NCI-H2107 treated with DMSO at 0.1 percent for 48 hours (cell line): ENCODE measurements around the gene MYBBP1A.

Experiments used
- DNase-seq: peaks from one replicate; lab custom pipeline; 2025; ENCODE audit not compliant: unreplicated experiment; lab: John Stamatoyannopoulos, UW

MYBBP1A gene

DNA sequence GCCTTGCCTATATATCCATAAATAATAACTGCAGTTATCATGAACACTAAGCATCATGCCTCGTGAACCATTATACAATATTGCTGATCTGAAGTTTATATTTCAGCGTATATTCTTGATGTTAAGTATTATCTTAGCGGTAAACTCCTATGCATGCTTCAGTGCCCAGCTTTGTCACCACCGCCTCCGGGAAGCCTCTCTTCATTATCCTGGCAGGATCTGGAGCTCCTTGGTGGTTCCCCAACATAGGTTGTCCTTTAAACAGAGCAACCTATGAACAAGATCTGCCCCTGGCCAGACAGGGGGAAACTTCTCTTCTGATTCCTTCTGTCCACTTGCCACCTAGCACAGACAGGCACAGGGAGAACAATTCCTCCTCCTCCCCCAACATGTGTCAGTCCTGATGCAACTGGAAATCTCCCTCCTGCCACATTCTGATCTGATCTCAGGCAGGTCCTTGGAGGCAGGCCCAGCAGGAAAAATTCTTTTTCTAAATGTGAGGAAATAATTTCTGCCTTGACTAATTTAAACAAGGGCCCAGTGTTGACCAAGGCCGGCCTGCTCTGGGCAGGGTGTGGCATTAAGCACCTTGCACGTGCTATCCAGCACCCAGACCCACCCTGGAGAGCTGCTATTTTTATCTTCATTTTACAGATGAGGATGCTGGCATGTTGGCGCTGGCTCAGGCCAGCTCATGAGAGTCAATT is 34.1 kb downstream of the MYBBP1A start:
- no peak for DNase-seq

DNA sequence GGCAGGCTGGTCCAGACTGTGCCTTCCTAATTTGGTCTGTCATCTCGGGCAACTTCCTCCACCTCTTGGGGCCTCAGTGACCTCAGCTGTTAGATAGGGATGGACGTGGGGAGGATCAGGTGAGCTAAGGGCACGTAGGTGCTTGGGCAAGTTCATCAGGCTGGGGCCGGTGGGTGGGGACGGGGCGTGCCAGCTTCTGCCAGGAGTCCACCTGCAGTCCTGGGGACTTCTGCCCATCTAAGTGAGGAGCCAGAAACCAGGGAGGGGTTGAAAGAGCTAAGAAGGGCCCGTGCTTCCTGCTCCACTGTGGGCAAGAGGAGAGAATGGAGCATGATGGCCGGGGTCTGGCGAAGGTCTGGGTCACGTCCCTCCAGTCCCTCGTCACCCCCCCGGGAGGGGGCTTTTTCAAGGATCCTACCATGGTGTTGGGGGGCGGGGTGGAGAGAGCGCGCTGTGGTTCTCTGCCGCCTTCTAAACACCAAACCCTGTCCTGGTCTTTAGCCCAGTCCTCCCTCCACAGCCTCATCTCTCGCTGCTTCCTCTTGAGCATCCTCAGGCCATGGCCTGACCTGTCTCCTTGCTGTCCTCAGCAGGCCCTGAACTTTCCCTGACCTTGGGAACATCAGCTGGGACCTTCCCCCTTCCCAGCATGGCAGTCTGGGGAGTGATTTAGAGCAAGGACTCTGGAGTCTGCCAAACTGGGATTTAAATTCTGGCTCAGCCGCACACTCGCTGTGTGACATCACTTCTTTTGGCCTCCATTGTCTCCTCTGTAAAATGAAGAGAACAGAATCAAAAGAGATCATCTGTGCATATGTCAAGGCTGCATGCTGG is 34.9 kb downstream of the MYBBP1A start:
- no peak for DNase-seq

DNA sequence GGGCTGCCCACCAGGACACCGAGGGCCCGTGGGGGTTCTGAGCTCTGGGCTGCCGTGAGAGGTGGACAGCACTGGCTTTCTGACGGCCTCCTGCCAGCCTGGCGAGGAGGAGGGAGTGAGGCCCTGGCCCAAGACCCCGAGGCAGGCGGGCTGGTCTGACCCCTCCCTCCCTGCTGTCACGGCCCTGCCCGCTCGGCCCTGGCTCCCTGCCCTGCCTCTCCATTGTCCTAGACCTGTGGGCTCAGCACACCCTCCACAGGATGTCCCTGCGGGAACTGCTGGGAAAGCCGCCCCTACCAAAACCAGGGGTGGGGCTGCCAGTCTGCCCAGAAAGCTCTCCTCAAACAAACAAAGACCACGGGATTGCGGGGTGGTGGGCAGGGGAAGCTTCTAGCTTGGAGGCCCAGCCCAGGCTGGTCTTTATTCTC is 35.8 kb downstream of the MYBBP1A start:
- DNase-seq, result no peak

DNA sequence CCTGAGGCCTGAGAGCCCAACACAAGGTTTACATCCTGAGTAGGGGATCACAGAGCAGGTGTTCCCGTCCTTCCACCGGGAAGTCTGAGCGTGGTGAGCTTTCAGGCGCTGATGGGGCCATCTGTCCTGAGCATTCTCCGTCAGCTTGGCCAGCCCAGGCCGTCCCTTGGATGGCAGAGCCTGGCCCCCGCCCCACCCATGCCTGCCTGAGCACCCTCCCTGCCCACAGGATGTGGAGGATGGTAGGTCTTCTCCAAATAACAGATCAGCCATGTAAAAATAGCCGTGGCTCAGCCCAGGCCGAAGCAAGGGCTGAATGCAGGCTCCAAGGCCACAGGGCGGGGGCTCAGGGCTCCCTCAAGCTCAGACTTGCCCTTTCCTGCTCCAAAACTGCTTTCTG is 36.3 kb downstream of the MYBBP1A start:
- no peak for DNase-seq

DNA sequence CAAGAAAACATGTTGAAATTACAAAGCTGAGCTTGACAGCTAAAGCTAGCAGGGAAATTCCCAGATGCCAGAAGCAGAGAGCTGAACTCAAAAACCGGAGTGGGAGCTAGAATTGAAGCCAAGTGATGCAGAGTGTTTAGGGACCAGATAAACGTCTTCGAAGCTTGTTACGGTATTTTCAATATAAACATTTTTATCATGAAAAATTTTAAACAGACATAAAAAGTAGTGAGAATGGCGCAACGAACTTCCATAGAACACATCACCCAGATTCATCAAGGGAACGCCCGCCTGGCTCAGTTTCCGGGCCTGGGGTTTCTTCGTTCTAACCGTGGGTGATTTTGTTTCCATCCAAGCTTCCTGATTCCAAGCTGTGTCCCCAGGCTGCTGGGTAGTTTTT is 38.4 kb downstream of the MYBBP1A start:
- DNase-seq, result no peak

DNA sequence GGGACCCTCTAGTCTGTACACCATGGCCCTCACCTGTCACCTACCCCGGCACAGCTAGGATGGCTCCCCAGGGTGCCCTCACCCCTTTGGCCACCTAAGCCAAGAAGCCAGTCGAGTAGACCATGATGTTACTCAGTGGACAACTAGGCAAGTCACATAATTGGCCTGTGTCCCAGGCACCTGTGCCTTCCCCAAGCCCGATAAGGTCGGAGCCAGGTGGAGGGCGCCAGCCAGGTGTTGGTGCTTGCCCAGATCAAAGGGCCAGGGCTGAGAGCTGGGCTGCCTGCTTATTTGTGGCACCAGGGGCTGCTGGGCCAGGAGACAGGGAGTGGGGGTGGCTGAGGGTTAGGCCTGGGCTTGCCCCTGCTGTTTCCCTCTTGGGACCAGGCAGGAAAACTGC is 39.7 kb downstream of the MYBBP1A start:
- DNase-seq, result no peak

DNA sequence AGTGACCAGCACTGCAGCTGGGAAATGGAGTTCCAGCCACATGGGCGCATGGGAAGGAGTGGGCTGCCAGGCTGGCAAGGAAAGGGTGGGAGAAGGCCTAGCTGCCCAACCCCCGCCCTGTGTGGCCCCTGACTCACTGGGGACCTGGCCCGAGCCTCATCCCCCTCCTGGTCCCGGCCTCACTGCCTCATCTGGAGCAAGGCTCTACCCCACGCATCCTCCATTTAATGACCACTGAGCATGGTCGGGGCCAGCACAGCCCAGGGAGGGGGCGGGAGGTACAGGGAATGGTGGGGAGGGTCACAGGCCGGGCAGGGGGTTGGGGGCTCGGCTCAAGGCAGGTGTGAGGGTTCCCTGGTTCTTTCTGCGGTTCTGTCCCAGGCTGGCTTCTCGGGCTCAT is 40.4 kb downstream of the MYBBP1A start:
- no peak for DNase-seq

DNA sequence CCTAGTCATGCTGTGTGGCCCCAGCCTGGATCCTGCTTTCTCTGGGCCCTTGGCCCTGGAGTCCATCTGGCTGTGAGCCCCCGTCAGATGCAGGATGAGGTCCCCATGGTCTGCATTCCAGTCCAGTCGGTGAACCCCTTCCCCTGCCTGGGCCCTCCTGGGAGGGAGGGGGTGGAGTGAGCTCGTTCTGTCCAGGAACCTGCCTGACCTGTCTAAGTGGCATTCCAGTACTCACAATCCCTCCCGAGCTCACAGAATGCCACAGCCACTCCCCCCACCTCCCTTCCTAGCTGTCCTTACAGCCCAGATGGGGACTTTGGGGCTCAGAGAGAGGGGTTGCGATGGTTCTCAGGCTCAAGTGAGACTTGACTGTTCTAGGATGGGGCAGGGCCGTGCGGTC is 41.0 kb downstream of the MYBBP1A start:
- no peak for DNase-seq

DNA sequence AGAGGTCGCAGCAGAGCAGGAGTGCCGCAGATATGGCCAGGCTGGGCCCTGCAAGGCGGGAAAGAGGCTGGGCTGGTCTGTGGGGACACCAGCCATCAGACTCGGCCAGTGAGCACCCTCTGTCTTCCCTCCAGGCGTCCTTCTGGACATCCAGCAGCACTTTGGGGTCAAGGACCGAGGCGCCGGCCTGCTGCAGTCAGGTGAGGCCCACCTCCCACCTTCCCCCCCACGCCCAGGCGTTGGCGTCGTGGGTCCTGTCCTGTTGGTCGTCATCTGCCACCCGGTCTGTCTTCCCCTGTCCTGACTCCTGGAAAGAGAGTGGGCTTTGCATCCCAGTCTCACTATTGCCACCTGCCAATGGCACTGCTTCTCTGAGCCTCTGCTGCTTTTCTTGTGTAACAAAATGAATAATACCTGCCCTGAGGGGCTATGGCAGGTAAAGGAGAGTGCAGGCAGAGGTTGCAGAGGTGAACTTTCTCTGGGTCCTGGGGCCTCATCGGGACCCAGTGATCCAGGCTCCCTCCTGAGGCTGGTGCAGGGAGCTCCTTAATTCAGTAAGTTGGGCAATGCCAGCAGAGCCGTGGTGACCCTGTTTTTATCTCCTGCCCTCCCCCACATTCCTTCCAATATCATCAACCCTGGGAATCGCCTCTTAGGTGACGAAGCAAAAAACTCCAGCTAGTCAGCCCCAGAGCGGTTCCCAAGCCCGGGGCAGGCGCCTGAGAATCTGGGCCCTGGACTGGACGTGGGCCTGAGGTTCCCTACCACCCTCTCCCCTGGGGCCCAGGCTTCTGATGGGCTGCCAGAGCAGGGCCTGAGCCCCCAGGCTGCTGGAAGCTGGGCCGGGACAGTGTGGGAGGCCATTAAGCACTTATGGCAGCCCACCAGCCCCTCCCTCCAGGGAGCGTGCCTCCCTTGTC is 41.8 kb downstream of the MYBBP1A start:
- DNase-seq, result no peak

DNA sequence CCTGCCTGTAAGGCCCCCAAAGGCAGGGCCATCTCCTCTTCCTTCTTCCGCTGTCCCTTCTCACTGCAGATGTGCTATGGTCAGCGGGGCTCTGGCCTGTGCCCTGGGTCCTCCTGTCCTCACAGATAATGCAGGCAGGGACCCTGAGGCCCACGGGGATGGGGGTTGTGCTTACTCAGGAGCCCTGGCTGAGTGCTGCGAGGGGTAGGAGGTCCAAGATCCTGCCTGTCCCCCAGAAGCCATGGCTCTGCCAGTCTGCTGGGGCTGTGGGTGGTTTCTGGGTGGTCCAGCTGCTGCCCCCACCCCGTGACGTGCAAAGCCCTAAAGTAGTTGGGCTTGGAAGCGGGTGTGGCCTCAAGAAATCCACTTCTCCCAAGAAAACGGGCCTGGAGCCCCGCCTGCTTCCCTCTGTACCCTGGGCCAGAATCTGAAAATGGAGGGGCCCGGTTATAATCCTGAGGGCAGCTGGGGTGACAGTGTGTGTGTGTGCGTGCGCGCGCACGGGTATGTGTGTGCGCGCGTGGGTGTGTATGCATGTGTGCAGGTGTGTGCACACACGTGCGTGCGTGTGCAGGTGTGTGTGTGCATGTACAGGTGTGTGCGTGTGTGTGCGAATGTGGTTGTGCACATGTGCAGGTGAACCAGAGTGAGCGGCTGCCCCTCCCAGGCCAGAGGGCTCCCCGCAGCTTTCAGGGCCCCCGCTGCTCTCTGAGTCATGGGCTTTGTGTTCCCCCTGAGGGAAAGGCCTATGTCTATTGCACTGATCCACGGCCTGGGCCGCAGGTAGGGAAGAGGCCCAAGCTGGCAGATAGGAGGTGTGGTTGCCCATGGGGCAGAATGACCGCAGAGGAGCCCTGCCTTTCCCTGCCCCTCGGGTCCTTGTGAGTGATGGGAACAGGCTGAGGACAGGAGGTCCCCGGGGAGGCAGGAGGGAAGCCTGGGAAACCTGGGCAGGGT is 42.8 kb downstream of the MYBBP1A start:
- no peak for DNase-seq

DNA sequence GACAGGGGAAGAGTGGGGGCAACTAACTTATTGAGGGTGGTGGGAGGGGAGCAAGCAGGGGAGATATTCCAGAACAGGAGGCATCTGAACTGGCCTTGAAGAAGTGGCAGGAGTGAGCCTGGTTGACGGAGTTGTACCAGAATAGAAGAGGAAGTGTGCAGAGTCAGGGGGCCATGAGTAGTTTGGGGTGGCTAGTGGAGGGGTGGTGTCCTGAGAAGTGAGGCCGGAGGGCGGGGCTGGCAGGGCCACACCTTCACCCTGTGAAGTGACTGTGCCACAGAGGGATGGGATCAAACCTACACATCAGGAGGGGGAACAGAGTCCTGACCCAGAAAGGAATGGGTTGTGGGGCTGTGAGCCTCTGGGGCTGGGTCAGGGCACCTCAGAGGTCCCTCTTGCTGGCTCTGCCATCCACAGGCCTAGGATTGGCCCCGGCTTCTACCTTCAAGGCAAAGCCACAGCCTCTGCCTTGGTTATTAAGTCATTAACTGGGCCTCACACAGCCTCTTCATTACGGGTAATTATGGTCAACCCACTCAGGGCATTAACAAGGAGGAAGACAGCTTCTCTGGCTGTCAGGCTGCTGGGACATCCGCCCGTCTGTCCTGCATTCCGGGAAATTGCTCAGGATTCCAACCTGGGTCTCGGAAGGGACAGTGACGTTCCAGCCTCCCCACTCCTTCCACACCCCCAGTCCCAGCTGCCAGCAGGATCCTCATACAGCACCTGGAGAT is 43.8 kb downstream of the MYBBP1A start:
- no peak for DNase-seq

DNA sequence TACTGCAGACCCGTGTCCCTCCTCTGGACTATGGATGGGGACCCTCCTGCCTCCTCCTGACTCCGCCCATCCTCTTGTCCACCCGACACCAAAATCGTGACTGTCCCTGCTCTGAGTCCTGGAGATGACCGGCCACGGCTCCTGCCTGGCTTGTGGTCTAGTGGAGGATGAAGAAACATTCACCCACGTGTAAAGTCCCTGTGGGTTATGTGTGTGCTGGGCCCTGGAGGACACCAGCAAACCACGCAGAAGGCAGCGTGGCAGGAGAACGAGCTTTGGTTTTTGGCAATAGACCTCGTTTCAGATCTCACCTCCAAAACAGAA is 44.6 kb downstream of the MYBBP1A start:
- no peak for DNase-seq

DNA sequence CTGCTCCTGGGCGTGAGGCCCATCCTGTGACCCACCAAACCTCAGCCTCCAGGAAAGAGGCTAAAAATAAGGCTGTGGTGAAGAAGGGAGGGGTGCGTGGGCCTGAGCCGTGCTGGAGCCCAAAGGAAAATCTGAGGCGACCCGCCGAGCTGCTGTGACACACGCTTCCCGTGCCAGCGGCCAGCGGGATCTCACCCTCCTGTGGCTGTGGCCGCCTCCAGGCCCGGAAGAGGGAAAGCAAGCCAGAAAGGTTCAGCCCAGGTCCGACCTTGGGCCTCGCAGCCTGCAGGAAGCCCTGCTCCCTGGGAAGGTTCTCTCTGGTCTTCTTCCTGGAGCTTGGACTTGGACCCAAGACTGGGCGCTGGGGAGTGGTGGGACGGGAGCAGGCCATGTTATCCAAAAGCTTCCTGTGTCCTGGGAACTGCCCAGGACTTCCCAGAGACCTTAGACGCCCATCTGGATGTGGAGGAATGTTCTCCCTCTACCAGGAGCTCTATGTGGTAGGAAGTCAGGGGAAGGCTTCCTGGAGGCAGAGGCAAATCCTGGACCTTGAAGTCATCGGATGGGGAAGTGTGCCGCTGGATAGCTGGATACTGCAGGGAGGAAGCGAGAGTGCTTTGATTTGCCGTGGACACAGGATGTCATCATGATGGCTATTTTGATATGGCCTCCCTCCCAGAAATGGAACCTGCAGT is 45.1 kb downstream of the MYBBP1A start:
- no peak for DNase-seq

DNA sequence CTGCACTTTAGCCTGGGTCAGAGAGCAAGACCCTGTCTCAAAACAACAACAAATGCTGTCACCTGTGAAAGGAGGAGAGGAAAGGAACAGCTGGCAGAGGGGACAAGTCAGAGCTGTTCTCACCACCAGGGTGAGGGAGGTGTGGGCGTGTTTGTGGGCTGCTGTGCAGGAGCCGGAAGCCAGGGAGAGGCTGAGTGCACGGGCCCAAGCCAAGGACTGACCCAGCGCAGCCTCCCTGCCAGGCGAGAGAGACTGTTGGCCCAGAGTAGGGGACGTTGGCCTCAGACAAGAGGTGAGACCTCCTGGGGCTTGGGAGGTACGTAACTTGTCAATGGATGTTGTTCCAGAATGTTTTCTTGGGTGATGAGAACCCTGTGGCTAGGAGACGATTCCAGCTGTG is 45.8 kb downstream of the MYBBP1A start:
- no peak for DNase-seq

DNA sequence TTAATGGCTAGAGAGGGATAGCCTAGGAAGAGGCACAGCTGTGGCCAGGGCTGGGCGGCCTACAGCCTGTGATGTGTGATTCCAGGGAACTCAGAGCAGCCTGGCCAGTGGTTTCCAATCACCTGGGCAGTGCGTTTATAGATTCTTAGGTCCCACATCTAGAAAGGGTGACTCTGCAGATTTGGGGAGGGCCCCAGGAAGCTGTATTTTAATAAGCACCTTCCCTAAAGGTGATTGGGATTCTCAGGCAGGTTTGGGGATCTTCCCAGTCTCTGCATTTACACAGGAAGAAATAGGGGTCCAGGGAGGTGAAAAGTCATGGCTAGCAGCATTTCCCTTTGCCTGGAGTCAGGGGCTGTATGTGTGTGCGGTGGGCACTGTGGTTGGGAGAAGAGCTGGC is 47.0 kb downstream of the MYBBP1A start:
- DNase-seq, result no peak

DNA sequence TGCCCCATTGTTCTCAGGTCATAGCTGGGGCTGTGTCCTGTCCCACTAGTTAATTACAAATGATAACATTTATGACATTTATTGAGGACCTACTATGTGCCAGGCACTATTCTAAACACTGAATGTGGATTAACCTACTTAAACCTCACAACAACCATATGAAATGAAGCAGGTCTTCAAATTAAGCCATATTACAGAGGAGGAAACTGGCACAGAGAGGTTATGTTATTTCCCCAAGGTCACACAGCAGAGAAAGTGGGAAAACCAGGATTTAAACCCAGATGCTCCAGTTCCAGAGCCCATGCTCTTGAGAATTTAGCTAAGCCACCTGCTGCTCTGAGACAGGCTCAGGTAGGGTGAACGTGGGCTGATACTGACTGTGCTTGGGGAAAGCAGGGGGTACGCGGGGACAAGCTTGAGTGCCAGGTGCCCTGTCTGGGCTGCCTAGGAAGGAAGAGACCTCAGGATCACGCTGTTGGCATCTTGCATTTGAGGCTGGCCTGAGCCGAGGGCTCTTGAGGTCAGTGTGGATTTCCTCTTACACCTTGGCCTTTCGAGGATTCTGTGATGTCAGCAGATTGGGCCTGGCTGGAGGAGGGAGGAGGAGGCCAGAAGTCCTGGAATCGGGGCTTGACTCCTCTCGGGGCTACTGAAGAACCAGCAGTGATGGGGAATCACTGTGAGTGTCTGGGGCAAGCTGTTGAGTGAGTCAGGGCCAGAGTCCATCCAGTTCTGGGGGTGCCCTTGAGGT is 47.6 kb downstream of the MYBBP1A start:
- DNase-seq, result no peak

DNA sequence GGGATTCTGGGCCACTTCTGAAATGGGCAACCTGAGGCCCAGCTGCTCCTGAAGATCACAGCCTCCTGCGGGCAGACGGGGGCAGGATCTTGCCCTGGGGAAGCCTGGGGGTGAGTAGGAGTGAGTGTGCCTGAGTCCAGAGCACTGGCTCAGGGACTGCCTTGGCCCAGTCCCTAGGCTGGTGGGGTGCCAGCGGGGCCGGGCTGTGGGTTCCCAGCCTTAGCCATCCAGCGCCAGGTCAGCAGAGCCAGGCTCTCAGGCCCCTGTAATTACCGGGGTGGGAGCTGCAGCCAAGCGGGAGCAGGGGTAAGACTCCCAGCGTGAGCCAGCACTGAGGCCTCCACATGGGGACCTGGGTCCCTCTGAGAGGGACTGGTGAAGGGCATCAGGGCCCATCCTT is 48.3 kb downstream of the MYBBP1A start:
- DNase-seq, result no peak

DNA sequence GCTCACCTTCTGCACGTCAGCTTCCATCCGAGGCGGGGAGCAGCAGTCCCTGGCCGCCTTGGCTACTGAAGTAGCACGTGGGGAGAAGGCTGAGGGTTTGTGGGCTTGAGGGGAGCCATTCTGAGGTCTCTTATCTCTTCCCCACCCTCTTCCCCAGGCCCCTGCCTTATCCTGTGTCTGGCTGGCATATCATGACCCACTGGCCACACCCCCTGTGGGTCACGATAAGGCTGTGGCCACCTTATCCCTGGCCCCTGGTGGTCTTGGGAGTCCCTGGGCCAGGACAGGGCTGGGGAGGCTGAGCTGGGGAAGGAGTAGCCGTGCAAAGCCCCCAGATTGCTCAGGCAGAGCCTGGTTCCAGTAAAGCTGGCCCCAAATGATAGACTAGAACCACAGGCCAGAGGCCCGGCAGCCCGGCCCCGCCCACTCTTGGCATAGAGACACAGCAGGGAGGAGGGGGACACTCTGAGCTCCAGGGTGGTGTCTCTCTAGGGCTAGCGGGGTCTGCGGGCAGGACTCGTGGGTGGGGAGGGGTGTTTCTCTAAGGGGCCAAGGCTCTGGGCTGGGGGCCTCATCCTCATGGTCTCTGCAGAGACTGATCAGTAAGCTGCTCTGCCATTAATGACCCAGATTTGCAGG is 48.9 kb downstream of the MYBBP1A start:
- no peak for DNase-seq
